NCI-H446 treated with DMSO at 0.1 percent for 48 hours (cell line): ENCODE results near the gene RGS10.

Source experiments
- DNase-seq: peaks from one replicate; lab custom pipeline; 2025; lab: John Stamatoyannopoulos, UW

The RGS10 gene

DNA sequence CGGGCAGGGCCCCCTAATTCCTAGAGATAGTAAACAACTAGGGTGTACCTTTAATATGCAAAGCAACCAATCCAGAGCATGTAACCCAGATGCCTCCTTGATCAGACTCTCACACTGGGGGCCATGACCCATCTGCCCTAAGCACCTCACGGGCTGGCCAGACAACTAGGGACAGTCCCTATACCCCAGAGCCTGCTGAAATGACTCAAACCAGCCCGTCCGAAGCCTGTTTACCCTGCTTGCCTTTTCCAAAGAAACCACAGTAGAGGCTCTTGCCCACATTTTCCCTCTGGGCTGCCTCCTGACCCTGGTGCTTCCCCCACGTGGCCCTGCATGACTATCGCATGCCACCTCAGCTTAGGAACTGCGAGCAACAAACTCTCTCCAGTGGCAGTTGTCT lies 46.2 kb downstream of the RGS10 start:
- DNase-seq: no peak

DNA sequence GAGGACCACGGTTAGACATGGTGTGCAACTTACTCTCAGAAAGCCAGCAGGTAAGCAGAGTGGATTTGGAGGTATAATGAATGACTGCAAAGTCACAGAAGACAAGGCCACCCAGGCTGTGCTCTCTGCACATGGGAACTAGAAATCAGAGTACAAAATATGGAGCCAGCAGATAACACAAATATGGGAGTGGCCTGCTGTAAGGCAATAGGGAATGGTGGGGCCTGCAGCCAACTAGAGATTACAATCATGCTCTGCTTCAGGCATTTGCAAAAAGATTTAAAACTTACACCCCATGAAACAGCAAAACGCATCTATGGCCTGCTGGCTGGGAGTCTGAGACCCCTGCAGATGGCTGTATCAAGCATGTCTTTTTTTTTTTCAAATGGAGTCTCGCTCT lies 47.0 kb downstream of the RGS10 start:
- DNase-seq: no peak

DNA sequence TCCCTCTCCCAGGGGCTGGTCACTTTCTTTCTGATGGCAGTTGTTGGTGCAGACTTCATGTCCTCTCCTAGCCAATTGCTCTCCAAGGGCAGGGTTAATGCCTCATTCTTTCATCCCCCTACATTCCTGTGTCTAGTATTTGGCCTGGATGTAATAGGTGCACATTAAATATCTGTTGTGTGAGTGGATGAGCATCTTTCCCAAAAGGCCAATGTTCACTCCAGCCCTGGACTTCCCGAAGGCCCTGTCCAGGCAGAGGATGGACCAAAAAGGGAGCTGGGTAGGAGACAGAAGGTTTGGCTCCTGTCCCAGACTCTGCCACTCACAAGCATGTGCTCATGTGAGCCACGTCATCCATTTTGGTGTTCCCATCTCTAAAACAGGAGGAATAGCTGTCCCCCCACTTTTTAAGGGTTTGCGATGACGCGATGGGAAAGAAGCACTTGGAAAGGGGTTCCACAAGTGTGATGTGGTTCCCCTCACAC lies 47.5 kb downstream of the RGS10 start:
- DNase-seq: no peak

DNA sequence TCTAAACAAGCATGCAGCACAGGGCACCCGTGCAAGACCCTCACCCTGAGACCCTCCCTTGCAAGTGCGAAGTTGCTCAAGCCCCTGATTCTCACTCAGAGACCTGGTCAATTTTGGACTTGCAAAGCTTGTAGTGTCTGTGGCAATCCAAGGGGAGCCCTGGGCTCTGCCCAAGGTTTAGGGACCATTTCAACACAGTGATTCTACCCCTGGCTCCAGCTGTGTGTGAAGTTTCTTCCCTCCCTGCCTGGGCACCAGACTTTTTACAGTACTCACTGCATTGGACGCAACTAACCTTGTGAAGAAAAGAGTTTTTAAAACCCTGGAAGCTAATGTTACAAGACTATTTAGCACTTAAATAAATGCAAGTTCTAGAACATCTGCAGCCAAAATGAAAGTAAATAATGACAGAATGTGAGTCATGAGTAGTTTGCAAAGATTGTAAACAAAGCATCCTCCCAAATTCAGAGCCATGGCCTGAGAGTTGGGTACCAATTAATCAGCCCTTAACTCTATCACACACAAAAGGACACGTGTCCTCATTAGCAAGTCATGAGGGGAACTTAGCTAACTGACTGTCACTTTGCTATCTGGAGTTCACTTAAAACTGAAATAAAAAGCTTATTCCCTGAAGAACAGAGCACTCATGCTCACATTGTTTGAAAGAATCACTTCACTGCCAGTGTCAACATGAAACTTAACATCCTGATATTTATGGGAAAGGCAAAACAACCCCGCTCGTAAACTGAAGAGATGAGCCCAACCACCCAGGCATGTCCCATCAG lies 48.1 kb downstream of the RGS10 start:
- no peak for DNase-seq

DNA sequence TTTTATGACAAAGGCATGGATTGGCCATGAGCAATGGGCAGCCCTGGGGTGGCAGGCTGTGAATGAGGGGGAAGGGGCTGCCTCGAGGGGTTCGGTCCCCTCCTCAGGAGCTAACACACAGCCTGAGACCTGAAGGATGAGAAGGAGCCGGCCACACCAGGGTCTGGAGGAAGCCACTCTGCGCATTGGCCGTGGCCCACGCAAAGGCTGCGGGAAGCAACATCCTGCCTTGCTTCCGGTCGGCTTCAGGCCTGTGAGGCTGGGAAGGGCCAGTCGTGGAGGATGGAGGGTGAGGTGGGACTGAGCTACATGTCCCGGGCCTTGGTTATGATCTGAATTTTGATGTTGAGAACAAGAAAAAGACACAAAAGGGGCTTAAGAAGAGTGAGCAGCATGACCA lies 49.4 kb downstream of the RGS10 start:
- DNase-seq: no peak

DNA sequence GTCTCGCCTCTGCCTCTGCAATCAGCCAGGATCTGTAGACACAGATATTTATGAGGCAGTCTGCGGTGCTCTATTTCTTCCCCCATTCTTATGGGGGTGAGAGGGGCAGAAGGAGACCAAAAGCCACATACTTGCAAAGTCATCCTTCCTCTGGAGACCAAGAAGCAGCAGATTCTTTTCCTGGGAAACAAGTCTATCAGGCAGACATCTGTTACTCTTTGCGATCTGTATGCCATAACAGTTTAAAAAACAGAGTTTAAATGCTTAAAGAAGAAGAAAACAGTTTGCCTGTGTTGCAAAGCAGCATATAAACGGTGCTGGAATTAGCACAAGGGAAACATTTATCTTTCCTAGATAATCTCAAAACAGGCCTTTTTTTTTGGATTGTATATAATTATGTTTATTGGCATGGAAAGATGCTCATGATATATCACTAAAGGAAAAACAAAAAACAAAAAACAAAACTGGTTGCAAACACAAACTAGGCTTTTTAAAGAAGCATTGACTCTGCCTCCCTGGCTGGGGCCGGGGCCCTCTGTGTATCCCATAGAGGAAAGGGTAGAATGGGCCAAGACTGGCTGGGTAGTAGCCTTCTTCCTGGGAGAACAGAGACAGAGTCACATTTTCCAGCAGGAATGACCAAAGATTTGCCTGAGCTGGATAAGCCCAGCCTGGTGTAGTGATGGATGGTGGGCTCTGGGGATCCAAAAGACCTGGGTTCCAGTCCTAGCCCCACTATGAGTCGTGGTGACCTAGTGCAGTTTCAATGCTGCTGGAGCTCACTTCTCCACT lies 50.4 kb downstream of the RGS10 start:
- no peak for DNase-seq

DNA sequence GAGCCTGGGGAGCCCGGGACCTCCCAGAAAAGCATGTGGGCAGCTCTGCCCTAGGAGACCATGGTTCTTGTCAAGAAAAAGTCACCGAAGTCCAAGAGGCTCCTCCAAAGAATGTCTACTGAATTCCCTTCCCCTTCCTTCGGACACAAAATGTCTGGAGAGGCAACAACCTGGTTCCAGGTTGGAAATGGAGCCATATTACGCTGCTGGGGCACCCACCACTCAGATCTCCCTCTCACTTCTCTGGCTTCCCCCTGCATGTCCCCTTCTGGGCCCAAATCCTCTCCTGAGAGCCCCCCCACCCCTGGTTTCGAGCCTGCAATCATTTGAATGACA lies 52.6 kb downstream of the RGS10 start:
- no peak for DNase-seq

DNA sequence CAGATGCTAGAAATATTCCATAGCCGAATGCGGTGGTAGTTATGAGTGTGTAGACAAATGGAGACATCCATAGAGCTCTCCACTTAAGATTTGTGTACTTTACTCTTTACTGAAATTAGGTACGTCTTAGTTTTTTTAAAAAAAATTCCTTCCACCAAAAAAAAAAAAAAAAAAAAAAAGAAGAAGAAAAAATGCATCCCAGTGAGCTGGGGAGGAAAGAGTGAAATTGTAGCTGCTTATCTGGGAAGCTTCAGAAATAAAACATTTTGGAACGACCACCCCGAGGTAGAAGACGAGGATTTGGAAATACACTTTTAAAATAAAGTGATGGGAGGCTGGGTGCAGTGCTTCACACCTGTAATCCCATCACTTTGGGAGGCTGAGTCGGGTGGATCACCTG lies 53.8 kb downstream of the RGS10 start:
- no peak for DNase-seq

DNA sequence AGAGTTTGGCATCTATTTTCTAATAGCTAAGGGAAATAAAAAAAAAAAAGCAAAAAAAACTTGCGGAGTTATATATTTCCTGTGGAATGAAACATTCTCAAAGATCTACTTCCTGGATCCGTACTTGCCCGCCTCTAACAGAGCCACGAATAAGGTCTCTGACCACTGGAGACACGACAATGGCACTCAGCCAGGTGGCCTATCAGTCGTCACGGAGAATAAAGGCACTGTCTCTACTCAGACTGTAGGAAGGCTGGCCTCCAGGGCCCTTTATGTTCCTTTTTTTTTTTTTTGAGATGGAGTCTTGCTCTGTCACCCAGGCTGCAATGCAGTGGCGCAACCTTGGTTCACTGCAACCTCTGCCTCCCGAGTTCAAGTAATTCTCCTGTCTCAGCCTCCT lies 58.7 kb downstream of the RGS10 start:
- no peak for DNase-seq

DNA sequence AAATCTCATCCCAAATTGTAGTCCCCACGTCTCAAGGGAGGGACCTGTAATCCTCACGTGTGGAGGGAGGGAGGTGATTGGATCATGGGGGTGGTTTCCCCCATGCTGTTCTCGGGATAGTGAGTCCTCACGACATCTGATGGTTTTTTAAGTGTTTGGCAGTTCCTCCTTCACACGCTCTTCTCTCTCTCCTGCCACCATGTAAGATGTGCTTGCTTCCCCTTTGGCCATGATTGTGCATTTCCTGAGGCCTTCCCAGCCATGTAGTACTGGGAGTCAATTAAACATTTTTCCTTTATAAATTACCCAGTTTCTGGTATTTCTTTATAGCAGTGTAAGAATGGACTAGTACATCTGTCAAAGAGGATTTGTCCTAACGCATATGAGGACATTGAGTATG lies 59.5 kb downstream of the RGS10 start:
- no peak for DNase-seq

DNA sequence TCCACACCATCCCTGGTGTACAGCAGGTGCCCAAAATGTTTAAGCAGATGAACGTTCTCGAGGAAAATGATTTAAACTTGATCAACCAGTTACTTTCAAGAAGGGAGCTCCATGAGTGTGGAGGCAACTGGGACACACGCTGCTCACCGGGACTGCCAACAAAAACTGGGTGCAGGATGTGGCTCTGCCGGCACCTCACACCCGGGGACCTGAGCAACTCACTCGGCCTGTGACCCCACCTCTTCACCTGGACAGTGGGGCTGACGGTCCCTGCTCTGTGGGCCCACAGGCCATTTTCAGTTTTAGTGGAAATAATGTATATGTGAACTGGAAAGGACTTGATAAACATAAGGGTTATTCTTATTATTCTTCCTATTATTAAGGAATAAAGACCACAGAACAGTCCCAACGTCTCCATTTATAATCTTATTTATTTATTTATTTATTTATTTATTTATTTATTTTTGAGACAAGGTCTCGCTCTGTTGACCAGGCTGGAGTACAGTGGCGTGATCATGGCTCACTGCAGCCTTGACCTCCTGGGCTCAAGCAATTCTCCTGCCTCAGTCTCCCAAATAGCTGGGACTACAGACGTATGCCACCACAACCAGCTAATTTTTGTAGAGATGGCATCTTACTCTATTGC lies 60.6 kb downstream of the RGS10 start:
- DNase-seq: no peak

DNA sequence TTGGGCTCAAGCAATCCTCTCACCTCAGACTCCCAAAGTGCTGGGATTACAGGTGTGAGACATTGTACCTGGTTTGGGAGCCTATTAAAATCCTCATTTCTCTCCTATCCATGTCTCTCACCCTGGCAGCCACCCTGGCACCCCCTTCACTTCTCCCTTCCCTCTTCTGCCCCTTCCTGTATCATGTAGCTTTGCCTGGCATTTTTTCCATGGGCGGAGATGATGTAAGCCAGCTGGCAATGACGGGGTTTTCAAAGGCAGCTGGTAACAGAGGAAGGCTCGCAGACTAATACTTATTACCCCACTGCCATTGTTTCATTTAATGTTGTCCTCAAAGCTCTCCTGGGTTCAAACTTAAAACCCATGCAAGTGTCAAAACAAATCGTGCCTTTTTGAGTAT lies 61.9 kb downstream of the RGS10 start:
- DNase-seq: no peak

DNA sequence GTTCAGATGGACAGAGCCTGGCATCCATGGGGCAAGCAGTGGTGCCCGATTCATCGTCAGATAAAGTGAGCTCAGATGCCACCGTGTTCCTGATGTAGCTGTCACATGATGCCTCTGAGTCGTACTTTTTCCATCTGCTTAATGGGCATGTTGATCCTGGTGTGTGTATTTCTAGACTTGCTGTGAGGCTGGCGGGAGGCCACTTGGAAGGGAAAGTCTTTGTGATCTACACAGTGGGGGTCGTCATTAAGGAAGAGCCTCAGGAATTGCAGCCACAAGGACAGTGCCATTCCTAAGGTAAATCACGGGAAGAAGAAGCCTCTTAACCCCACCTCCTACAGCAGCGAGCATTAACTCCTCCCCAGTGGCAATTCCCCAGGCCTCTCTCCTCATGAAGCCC lies 63.0 kb downstream of the RGS10 start:
- no peak for DNase-seq

DNA sequence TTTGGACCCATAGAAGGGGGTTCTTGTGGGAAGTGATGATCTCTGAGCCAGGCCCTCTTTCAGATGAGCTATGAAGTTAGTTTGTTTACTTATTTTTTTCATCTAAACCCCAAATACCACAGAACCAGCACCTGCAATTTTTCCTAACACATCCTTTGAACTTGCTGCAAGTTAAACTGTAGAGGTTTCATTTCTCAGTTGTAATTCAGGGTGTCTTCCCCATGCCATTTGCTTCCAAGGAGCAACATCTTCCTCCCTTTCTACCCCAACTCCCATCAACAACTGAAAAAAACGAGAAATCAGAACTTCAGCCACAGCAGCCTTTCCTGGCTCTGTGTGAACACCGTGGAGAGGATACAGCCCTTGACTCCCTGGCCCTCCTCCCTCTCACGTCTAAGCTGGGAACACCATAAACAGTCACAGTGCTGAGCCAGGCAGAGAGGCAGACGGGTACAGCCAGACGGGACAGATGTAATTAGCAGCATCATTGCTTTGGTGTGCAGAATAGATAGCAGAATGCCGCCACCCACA lies 63.6 kb downstream of the RGS10 start:
- no peak for DNase-seq

DNA sequence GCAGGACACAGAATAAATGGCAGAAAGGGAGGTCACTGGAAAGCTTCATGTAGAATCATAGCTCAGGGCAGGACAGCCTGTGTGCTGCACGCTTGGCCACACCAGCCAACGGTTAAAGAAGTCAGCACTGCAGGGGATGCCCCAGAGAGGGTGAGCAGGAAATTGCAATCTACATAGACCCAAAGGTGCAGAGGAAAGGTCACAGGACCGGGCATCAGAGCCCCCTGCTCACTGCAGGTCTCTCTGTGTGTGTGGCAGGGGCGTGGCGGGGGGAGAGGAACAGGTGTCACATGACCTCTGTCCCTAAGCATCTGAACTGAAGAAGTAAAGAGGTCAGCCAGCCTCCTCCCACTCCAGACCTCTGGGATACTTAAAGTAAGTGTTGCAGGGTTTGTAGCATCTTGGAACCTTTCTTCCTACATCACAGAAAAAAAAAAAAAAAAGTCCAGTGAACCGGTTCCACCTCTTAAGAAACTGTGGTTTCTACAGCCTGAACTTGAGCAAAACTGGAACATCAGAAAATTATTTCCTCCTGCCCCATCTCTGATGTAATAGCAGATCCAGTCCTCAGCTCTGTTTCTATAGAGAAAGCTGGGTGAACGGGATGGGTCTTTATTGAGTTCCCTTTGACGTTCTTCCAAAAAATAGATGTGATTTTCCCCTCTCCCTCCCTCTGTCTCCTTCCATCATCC lies 64.3 kb downstream of the RGS10 start:
- no peak for DNase-seq

DNA sequence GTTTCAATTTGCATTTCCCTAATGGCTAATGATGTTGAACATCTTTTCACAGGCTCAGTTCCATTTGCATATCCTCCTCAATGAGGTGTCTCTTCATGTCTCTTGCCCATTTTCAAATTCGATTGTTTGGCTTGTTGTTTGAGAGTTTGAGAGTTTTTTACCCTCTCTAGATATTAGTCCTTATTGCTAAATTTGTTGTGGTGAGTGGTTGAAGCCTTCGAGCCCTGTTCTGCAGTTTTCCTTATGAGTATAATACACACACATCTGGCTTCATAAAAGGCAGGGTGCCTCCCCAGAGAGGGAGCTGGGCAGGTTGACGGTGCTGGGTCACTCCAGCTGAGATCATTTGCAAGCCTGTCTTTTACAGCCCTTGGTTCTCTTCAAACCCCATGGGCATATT lies 65.1 kb downstream of the RGS10 start:
- no peak for DNase-seq

DNA sequence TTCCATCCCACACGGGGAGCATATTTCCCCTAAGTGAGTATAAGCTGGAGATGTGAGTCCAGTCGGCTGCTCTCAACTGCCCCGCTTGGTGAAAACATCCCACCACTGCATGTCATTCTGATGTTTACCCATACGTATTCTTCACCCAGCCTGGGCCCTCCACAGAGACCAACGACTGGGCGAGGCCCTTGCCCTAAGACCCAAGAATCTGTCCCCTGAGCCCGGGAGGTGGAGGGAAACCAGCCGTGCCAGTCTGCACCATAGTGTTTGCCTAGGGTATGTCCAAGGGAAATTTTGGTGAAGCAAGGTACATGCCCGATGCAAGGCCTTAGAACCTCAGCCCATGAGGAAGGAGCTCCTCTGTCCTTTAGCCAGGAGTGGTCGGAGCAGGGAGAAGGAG lies 67.9 kb downstream of the RGS10 start:
- no peak for DNase-seq

DNA sequence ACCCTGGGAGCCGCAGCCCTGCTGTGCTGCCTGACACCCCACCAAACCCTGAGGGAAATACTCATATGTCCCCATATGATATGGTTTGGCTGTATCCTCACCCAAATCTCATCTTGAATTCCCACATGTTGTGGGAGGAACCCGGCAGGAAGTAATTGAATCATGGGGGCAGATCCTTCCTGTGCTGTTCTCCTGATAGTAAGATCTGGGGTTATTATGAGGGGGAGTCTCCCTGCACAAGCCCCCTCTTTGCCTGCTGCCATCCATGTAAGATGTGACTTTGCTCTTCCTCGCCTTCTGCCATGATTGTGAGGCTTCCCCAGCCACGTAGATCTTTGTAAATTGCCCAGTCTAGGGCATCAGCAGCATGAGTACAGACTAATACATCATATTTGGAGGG lies 68.7 kb downstream of the RGS10 start:
- DNase-seq: no peak

DNA sequence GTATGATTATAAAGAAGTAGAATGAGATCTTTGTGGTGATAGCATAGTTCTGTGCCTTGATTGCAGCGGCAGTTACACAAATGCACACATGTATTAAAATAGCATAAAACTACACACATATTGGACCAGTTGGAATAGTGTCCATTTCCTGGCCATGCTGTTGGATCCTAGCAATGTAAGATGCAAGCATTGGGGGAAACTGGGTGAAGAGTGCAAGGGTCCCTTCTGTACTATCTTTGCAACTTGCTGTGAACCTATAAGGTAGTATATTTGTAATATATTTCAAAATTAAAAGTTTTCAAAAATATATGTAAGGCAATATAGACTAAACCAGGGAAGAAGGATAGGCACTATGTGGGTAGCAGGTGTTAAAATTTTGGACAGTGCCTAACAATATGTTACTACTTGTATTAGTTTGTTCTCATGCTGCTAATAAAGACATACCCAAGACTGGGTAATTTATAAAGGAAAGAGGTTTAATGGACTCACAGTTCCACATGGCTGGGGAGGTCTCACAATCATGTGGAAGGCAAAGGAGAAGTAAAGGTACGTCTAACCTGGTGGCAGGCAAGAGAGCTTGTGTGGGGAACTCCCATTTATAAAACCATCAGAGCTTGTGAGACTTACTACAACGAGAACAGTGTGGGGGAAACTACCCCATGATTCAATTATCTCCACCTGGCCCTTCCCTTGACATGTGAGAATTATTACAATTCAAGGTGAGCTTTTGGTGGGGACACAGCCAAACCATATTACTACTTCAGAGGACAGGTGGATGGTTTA lies 71.4 kb downstream of the RGS10 start:
- no peak for DNase-seq

DNA sequence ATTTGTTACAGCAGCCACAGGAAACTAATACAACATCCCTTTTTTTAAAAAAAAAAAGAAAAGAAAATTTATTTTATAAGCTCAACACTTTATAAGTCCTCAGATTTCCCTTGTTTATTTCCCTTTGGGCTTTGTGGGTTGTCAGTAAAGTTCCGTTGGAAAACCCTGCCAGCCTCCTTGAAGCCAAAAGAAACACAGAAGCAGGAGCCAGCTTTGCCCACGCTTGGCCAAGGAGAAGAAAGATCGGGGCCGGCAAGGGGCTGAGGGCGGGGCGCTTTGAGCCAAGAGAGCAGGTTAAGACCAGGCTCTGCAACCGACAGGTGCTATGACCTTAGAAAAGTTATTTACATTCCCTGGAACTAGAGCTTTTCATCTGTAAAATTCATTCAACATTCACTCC lies 72.7 kb downstream of the RGS10 start:
- DNase-seq: no peak

DNA sequence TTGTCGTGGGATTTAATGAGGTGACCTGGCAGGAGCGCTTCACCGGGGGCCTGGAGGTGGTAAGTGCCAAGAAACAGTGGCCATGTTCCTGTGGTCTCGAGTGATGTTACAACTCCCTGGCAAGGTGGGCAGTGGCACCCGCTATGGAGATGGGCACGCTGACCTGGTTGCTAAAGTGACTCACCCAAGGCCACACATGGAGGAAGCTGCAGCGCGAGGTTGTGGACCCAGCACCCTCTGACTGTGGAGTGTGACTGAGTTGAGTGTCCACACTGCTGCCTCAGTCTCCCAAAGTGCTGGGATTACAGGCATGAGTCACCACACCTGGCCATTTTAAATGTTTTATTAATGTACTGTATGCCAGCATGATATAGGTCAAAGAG lies 73.2 kb downstream of the RGS10 start:
- no peak for DNase-seq
